B cell (primary cell): ENCODE data around the gene CDH20.

ENCODE experiments used
- CTCF ChIP-seq: fragments of 200-600 bp; IDR thresholded peaks from one replicate; pipeline ENCODE4 v1.8.0; 2022; ENCODE audit warnings: antibody characterized with exemption, mild to moderate bottlenecking
- EZH2 ChIP-seq: IDR thresholded peaks from 2 replicates; pipeline ENCODE4 v1.6.1; 2012; ENCODE audit warnings: borderline replicate concordance, low read depth, mild to moderate bottlenecking, moderate library complexity, low read length; ENCODE audit not compliant: insufficient read depth, poor library complexity, severe bottlenecking

- TF ChIP-seq CTCF (no peak), EZH2 (no peak)
Measured at GRCh38 chr18:61329398-61329797, 3.8 kb upstream of the CDH20 start.
